DOHH2 (cell line): Measurements from ENCODE around the gene KDF1.

ENCODE experiments used
- EZH2phosphoT487 ChIP-seq: fragments of 200-600 bp; sonication (generic); IDR thresholded peaks from 2 replicates; pipeline ENCODE4 v1.6.1; 2017; ENCODE audit warnings: borderline replicate concordance, mild to moderate bottlenecking, antibody characterized with exemption, low read length, moderate library complexity, mixed read lengths
- TF ChIP-seq, protein P1 (sequence below): fragments of 200-600 bp; sonication (generic); IDR thresholded peaks from one replicate; pipeline ENCODE4 v1.5.1; 2014; ENCODE audit warnings: antibody characterized with exemption, mild to moderate bottlenecking, low read depth, low read length; ENCODE audit not compliant: poor library complexity, severe bottlenecking

DNA sequence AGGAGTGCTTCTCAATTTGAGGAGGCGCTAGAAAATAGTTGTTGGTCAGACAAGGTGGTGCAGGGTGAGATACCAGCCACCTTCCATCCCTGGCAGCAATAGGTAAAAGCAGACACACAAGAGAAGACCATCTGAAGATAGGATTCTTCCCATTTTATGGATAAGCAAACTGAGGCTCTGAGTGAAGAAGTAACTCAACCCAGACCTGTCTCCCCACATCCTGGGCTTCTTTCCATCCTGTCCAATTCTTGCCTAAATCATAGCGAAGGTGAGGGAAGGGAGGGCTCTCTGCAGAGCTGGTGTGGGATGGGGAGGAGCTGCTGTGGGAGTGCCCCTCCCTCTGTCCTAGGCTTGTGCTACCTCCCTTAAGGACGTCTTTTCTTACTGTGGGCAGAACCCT, 11.3 kb upstream of the KDF1 start:
- TF ChIP-seq, protein P1, sequence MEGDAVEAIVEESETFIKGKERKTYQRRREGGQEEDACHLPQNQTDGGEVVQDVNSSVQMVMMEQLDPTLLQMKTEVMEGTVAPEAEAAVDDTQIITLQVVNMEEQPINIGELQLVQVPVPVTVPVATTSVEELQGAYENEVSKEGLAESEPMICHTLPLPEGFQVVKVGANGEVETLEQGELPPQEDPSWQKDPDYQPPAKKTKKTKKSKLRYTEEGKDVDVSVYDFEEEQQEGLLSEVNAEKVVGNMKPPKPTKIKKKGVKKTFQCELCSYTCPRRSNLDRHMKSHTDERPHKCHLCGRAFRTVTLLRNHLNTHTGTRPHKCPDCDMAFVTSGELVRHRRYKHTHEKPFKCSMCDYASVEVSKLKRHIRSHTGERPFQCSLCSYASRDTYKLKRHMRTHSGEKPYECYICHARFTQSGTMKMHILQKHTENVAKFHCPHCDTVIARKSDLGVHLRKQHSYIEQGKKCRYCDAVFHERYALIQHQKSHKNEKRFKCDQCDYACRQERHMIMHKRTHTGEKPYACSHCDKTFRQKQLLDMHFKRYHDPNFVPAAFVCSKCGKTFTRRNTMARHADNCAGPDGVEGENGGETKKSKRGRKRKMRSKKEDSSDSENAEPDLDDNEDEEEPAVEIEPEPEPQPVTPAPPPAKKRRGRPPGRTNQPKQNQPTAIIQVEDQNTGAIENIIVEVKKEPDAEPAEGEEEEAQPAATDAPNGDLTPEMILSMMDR: no peak
- TF ChIP-seq EZH2phosphoT487: no peak
